ENCODE data around the gene SIKE1. TPM values are rescaled to one million over a fixed set of nuclear protein-coding genes. Genes with fewer than 3 reads are reported as not detected.
"Not testable (repeated sequence)": the region's sequence is repeated elsewhere in the genome, so short reads cannot be mapped to it uniquely, and the experiment has no call there.

The SIKE1 gene
- total RNA-seq: 10 to 100 TPM; 53.3 to 57.5 (median 53.4) TPM
- total RNA-seq (2013): 76.8 TPM

DNA sequence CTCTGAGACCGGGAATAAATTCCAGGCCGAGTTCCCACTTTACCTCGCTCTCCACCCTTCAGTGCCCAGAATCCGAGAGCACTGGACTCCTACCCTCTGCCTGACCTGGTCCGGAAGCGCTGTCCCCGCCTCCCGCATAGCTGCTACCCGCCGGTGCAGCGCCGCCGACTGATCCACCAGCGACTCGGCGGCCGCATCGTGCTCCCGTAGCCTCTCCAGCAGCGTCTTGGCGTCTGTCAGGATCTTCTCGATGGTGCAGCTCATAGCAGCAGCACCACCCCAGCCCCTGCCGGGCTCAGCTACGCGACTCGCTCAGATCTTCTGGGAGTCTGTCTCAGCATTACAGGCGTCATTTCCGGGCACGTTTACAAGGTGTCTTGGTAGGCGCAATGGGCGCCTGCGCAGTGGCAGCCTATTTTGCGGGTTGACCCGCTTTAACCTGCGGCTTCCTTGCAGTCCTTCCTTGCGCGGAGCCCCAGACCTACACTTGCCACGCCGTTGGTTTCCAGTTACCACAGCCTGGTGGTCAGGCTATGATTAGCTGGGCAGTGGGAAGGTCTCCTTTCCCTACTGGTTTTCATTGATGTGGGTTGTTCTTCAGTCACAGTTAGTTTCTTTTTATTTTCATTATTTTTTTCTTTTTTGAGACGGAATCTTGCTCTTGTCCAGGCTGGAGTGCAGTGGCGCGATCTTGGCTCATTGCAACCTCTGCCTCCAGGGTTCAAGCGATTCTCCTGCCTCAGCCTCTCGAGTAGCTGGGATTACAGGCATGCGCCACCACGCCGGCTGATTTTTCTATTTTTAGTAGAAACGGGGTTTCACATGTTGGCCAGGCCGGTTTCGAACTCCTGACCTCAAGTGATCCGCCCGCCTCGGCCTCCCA is at the start of gene SIKE1:
Gene SIKE1 (minus strand): TSS at position 342 of the 883 bp plus-strand sequence. CDS start 78 bp downstream, at position 264.
- Mint-ChIP-seq H3K9me3 (no peaks in the 10 kb centered on the region), H3K4me1 (peaks cover 25 to 35% of the 10 kb centered on the region in 2 donors), H3K27me3 (ENCODE audit: low read depth in 2 of 2) (peaks cover 6 to 12% of the 10 kb centered on the region in 2 donors), H3K27ac (peak within 1 kb of the TSS; percentile 100), H3K36me3 (no peaks in the 10 kb centered on the region), H3K4me3 (peak within 1 kb of the TSS; percentile 100)
- ATAC-seq (peak; percentile 95 to 98 (median 96)), DNase-seq (peak; percentile 89 to 98)
- WGBS (ENCODE audit: insufficient coverage): 7% methylated on average over 53 of the region's 53 CpGs
- Histone ChIP-seq H3K27ac (ENCODE audit: low read length) (peak within 1 kb of the TSS; percentile 78), H3K4me1 (ENCODE audit: control insufficient read depth, insufficient read depth, low read length) (peaks cover 5% of the 10 kb centered on the region), H3K9me3 (ENCODE audit: control insufficient read depth, insufficient read depth, low read length) (no peaks in the 10 kb centered on the region), H3K27me3 (ENCODE audit: control insufficient read depth, insufficient read depth, low read length) (no peaks in the 10 kb centered on the region), H3K4me3 (ENCODE audit: low read length) (peak within 1 kb of the TSS; percentile 76), H3K36me3 (ENCODE audit: control insufficient read depth, insufficient read depth, low read length) (peaks cover 17% of the 10 kb centered on the region)
- TF ChIP-seq, protein P1, sequence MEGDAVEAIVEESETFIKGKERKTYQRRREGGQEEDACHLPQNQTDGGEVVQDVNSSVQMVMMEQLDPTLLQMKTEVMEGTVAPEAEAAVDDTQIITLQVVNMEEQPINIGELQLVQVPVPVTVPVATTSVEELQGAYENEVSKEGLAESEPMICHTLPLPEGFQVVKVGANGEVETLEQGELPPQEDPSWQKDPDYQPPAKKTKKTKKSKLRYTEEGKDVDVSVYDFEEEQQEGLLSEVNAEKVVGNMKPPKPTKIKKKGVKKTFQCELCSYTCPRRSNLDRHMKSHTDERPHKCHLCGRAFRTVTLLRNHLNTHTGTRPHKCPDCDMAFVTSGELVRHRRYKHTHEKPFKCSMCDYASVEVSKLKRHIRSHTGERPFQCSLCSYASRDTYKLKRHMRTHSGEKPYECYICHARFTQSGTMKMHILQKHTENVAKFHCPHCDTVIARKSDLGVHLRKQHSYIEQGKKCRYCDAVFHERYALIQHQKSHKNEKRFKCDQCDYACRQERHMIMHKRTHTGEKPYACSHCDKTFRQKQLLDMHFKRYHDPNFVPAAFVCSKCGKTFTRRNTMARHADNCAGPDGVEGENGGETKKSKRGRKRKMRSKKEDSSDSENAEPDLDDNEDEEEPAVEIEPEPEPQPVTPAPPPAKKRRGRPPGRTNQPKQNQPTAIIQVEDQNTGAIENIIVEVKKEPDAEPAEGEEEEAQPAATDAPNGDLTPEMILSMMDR (IDR thresholded peaks at IDR 0.05): no peak
- intact Hi-C loops (cut with micrococcal nuclease): loop anchor here (1.0 to 10.0 kb wide), 3 partner anchors 23 to 314 kb away; partner anchors contain the start of genes CSDE1 and NRAS

DNA sequence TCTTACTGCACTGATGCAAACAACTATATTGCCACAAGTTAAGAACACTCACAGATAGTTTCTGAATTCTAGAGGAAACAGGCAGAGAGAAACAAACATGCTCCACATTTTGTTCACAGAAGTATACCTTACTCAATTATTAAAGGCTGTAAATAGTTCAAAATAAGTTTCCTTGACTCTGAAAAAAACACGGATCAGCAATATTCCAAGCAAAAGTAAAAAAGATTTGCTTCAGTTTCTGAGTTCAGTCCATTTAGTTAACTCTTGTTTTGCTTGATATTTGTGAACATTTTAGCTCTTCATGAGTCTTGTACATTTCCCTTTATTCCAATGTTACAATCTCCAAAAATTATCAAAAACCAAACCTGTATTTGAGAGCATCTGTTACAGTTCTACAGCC is 49.6 kb upstream of the SIKE1 start:
- H3K9me3 ChIP-seq (ENCODE audit: control insufficient read depth, insufficient read depth, low read length); H3K4me3 Mint-ChIP-seq; DNase-seq; H3K27me3 ChIP-seq (ENCODE audit: control insufficient read depth, insufficient read depth, low read length); H3K36me3 Mint-ChIP-seq; H3K27ac ChIP-seq (ENCODE audit: low read length); intact Hi-C loops (cut with micrococcal nuclease); H3K9me3 Mint-ChIP-seq; H3K4me3 ChIP-seq (ENCODE audit: low read length); H3K4me1 ChIP-seq (ENCODE audit: control insufficient read depth, insufficient read depth, low read length); H3K27ac Mint-ChIP-seq; H3K4me1 Mint-ChIP-seq; ATAC-seq; H3K36me3 ChIP-seq (ENCODE audit: control insufficient read depth, insufficient read depth, low read length): not testable (repeated sequence)
- WGBS (ENCODE audit: insufficient coverage): no CpG with 5 or more reads among the region's 1 CpG
- H3K27me3 Mint-ChIP-seq (ENCODE audit: low read depth in 2 of 2): peaks cover 12 to 15% of the 10 kb centered on the region in 2 donors

DNA sequence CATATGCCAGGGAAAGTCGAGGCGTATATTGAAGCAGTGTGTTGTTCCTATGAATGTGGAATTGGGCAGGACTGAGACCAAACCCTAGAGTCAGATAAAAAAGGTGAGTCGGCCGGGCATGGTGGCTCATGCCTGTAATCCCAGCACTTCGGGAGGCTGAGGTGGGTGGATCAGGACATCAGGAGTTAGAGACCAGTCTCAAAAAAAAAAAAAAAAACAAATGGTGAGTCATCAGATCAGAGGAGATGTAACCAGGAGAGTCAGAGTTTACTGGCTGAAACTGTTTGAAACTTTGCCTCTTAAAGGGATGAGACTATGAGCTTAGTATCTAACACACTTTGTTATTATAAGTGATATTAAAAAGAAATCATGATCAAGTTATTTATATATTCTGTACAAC is 47.8 kb upstream of the SIKE1 start:
- Mint-ChIP-seq H3K4me1 (peaks cover 0 to 5% of the 10 kb centered on the region in 2 donors), H3K36me3 (peaks cover 7% of the 10 kb centered on the region), H3K27me3 (ENCODE audit: low read depth in 2 of 2) (peaks cover 20 to 21% of the 10 kb centered on the region in 2 donors), H3K9me3 (peaks cover 0 to 9% of the 10 kb centered on the region in 2 donors), H3K4me3 (no peak overlapping the region), H3K27ac (no peak overlapping the region)
- Histone ChIP-seq H3K36me3 (ENCODE audit: control insufficient read depth, insufficient read depth, low read length) (no peaks in the 10 kb centered on the region), H3K4me1 (ENCODE audit: control insufficient read depth, insufficient read depth, low read length) (no peaks in the 10 kb centered on the region), H3K27me3 (ENCODE audit: control insufficient read depth, insufficient read depth, low read length) (no peaks in the 10 kb centered on the region), H3K9me3 (ENCODE audit: control insufficient read depth, insufficient read depth, low read length) (no peaks in the 10 kb centered on the region), H3K27ac (ENCODE audit: low read length) (no peak overlapping the region), H3K4me3 (ENCODE audit: low read length) (no peak overlapping the region)
- ATAC-seq (no peak), DNase-seq (no peak)
- TF ChIP-seq, protein P1 (IDR thresholded peaks at IDR 0.05): no peak
- intact Hi-C loops (cut with micrococcal nuclease): no loop called here
- 84% methylated on average over 5 of the region's 5 CpGs for WGBS (ENCODE audit: insufficient coverage)

DNA sequence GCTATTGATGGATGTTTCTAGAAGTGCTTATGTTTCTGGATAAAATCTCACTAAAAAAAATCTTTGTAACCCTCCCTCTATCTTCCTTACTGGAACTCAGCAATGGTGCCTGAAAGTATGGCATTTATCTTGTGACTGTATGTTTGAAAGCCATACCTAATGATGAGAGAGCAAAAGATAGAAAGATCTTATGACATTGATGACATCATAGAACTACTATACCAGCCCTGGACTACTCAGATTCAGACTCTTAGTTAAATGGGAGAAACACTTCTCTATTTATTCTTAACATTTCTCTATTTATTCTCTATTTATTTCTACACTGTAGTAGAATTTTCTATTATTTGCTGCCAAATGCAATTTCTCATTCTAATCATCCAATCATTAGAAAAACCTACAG is 41.5 kb upstream of the SIKE1 start:
- TF ChIP-seq, protein P1 (IDR thresholded peaks at IDR 0.05): no peak
- no peak overlapping the region for H3K27ac Mint-ChIP-seq
- intact Hi-C loops (cut with micrococcal nuclease): no loop called here
- H3K9me3 ChIP-seq (ENCODE audit: control insufficient read depth, insufficient read depth, low read length): no peaks in the 10 kb centered on the region
- DNase-seq (no peak), ATAC-seq (no peak)
- H3K27me3 Mint-ChIP-seq (ENCODE audit: low read depth in 2 of 2): peaks cover 25 to 55% of the 10 kb centered on the region in 2 donors
- peaks cover 0 to 9% of the 10 kb centered on the region in 2 donors for H3K9me3 Mint-ChIP-seq
- H3K36me3 ChIP-seq (ENCODE audit: control insufficient read depth, insufficient read depth, low read length): no peaks in the 10 kb centered on the region
- no peak overlapping the region for H3K27ac ChIP-seq (ENCODE audit: low read length)
- no peaks in the 10 kb centered on the region for H3K4me1 ChIP-seq (ENCODE audit: control insufficient read depth, insufficient read depth, low read length)
- peaks cover 2% of the 10 kb centered on the region for H3K27me3 ChIP-seq (ENCODE audit: control insufficient read depth, insufficient read depth, low read length)
- H3K4me1 Mint-ChIP-seq: no peaks in the 10 kb centered on the region
- H3K36me3 Mint-ChIP-seq: peaks cover 7% of the 10 kb centered on the region
- H3K4me3 ChIP-seq (ENCODE audit: low read length): no peak overlapping the region
- no peak overlapping the region for H3K4me3 Mint-ChIP-seq
